CMK (cell line): ENCODE measurements around the gene TPRX1.
"Not testable (repeated sequence)": the region's sequence is repeated elsewhere in the genome, so short reads cannot be mapped to it uniquely, and the experiment has no call there.

Experiments used
- DNase-seq: peaks from one replicate; pipeline ENCODE4 v3.0.0-alpha.2; 2010; ENCODE audit warnings: low read depth

The TPRX1 gene

DNA sequence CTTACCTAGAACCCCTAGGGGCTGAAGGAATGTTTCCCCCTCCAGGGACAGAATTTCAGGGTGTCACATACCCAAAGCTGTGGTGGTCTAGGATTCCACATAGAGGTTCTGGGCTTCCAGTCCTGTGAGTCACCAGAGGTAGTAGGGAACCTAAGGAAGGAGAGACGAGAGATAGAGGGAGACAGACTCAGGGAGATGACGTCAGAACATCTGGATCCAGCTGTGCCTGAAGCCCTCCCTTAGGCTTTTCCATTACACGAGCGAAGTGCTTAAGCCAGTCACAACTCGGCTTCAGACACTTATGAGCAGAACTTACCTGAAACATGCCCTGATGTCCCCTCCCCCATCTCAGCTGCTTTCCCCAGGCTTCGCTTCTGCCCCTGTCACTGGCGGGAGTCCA is 37.7 kb downstream of the TPRX1 start:
- no peak for DNase-seq

DNA sequence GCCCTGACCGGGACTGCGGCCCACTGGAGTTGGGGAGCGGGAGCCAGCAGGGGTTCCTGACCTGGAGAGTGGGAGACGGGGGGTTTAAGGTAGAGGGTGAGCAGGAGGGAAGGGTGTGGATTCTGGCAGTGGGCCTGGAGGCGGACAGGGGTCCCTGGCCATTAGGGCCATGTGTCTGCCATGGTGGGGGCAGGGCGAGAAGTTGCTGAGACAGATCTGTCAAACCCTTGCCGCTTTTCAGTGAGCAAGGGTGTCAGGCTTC is 38.1 kb downstream of the TPRX1 start:
- no peak for DNase-seq

DNA sequence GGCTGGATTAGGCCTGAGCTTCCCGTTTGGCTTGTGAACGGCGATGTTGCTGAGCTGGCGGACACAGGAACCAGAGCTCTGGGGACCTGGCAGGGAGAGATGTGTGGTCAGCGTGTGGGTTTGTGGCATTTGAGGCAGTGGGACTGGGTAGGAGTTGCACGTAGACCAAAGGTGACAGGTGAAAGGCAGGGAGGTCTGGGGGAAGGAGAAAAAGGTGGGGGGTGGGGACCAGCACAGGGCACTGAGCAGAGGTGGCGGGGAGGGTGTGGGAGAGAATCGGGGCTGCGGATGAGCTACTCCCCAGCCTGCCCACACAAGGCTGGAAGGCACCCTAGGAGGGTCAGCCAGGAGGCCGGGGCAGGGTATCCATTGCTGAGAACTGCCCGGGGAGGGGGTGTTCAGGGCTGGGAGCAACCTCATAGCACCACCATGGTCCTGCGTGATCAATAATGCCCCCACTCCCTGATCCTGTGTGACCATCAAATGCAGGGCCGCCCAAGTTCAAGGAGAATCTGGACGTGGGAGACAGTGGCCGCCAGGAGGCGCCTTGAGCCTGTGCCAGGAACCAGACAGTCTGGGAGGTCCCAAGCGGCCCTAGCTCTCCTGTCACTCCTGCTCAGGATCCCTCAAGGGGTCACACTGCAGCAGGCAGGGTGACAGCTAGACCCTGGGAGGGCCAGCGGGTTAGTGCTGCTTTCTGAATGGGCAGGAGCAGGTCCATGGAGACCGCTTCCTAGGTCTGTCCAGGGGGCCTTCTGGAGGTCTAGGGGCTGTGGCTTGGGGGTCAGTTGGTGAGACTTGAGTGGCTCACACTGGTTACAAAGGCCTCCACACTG is 38.6 kb downstream of the TPRX1 start:
- peak; percentile 45 for DNase-seq

DNA sequence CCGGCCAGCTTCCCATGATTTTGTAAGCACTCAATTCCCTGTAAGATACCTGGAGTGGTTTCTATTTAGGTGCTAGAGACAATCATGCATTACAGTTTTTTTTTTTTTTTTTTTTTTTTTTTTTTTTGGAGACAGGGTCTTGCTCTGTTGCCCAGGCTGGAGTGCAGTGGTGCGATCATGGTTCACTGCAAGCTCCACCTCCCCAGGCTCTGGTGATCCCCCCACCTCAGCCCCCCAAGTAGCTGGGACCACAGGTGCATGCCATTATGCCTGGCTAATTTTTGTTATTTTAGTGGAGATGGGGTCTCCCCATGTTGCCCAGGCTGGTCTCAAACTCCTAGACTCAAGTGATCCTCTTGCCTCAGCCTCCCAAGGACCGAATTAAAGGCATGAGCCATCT is 39.6 kb downstream of the TPRX1 start:
- not testable (repeated sequence) for DNase-seq

DNA sequence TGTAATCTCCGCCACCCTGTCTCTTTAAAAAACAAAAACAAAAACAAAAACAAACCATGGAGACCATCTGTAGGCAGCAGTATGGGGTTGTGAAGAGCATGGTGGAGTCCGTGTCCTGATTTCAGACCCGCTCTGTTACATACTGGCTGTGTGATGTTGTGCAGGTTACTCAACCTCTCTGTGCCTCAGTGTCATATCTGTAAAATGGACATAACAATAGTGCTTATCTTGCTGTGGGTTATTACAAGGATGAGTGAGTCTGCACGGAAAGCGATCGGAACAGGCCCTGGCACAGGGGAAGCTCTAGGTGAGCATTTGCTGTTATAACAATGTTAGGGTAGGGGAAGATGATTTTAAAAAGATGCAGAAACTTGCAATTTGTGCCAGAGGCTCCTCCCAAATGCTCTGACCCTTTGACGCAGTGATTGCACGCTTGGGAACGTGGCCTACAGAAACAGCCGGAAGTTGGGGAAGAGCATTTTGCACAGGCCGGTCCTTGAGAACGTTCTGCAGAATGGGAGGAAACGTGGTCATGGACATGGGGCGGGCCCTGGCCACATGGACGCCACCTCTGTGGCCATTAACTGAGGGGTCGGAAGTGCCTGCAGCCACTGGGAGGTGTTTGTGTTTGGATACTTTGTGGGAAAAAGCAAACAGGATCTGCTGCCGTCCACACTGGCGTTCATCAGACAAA is 41.6 kb downstream of the TPRX1 start:
- no peak for DNase-seq

DNA sequence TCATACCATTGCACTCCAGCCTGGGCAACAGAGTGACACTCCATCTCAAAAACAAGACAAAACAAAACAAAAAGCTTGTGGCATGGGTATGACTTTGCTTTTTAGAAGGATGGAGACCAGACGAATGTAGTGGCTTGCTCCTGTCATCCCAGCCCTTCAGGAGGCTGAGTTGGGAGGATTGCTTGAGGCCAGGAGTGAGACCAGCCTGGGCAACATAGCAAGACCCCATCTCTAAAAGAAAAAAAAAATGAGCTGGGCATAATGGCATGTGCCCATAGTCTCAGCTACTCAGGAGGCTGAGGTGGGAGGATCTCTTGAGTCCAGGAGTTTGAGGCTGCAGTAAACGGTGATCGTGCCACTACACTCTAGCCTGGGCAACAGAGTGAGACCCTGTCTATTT is 42.2 kb downstream of the TPRX1 start:
- DNase-seq = no peak

DNA sequence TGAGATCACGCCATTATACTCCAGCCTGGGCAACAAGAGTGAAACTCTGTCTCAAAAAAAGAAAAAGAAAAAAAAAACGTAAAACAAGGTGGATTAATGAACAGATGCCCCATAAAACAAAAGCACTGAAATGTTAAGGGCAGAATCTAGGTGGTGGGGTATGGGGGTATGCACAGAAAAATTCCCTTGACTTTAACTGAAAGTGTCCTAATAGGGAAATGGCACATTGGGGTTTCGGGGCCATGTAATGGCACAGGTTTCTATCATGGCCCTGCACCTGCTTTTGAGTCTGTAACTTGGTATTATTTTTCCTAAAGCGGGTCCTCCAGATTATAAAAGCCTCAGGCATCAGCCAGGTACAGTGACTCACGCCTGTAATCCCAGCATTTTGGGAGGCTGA is 42.8 kb downstream of the TPRX1 start:
- DNase-seq = no peak

DNA sequence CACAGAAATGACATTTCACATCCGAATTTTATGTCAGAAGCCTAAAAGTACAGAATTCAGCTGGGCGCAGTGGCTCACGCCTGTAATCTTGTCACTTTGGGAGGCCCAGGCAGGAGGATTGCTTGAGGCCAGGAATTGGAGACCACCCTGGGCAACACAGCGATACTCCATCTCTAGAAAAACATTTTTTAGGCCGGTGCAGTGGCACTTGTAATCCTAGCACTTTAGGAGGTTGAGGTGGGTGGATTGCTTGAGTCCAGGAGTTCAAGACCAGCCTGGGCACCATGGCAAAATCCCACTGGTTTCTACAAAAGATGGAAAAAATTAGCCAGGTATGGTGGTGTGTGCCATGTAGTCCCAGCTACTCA is 43.7 kb downstream of the TPRX1 start:
- DNase-seq = no peak

DNA sequence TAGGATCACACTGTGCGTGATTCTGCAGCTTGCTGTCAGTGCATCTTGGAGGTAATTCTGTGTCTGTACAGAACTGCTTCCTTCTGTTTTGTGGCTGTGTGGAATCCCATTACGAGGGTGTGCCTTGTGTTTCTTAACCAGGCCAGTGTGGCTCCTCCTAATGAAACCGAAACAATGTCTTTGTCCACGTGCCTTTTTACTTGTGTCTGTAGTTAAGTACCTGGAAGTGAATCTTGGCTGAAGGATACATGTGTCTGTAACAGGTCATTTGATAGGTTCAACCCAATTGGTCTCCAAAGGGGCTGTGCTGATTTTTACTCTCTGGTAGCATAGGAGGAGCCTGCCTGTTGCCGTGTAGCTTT is 45.9 kb downstream of the TPRX1 start:
- no peak for DNase-seq

DNA sequence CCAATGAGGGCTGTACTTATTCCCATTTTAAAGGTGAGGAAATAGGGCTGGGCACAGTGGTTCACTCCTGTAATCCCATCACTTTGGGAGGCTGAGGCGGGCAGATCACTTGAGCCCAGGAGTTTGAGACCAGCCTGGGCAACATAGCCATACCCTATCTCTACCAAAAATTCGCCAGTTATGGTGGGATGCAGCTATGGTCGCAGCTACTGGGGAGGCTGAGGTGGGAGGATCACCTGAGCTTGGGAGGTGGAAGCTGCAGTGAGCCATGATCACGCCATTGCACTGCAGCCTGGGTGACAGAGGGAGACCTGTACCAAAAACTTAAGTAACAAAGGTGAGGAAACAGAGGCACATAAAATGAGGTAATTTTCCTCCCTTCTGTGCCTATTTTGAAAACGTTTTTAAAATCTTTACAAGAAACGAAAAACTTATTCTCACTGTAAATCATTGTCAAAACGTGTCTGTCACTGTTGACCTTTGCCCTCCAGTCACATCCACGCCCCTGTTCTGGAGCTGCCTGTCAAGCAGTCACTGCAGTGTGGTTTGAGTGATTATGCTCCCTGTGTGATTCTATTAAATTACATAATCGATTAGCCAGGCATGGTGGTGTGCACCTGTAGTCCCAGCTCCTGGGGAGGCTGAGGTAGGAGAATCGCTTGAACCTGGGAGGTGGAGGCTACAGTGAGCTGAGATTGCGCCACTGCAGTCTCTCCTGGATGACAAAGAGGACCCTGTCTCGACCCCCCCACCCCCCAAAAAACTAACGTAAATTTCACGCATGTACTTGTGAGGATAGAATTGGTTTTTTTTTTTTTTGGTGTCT is 46.5 kb downstream of the TPRX1 start:
- DNase-seq = no peak

DNA sequence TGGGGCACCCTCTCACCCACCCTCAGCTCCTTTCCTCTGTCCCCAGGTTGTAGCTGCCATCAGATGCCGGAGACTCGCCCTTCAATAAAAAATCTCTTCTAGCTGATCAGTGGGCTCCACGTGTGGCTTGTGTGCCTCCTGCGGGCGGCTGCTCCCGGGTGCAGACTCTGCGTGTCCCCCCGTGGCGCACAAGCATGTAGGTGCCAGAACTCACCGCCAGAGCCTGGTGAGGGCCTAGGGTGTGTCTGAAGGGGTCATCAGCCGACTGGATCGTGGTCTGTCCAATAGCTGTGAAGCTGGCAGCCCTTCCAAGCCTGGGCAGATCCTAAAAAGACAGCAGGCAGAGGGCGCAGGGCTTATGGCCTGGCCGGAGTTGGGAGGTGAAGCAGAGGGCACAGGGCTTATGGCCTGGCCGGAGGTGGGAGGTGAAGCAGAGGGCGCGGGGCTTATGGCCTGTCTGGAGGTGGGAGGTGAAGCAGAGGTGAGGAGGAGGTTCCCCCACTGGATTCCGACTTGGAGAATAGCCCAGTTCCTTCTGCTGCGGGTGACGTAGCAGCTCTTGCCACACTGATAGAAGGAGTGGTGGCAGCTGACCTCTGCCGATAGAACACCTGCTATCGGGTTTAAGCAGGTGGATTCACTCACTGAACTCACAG is 47.3 kb downstream of the TPRX1 start:
- DNase-seq = no peak

DNA sequence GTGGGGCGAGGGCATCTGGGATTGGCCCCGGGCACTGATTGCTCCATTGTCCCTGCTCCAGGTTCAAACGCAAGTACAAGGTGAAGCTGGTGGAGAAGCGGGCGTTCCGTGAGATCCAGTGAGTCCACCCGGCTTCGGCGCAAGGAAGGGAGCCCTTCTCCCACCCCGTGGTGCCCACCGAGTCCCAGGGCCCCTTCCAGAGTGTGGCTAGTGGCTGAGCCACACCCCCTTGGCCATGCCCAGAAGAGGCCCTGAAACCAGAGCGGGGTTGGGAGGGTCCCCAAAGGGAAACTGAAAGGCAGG is 47.8 kb downstream of the TPRX1 start:
- DNase-seq = no peak

DNA sequence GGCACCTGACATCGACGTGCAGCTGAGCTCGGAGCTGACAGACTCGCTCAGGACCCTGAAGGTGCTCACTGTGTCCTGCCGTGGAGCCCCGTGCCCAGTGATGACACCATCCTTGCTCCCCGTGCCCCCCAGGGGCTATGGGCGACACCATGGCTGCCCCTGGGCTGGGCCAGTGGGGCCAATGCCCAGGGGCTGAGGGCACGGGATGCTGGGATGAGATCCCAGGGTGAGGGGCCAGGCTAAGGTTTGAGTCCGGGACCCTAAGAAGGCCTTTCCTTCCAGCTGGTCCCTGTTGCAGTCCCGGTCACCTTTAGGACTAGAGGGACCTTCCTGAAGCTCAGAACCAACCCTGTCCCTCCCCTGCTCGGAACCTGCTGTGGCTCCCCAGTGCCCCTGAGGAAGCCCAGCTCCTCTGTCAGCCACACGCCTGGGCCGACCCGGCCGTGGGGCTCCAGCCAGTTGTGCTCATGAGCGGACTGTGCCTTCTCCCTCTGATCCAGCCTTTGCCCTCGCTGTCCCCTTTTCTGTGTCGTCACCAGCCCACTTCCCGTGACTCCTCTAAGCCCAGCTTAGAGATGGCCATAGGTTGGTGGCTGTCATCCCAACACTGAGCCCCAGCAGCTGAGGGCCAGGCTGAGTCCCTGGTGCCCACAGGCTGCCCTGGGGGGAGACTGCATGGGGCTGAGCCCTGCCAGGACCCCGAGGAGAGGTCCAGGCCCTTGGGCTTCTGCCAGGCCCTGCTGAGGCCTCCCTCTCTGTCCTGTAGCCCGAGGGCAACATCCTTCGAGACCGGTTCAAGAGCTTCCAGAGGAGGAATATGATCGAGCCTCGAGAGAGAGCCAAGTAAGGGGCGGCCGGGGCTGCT is 48.4 kb downstream of the TPRX1 start:
- DNase-seq = no peak

DNA sequence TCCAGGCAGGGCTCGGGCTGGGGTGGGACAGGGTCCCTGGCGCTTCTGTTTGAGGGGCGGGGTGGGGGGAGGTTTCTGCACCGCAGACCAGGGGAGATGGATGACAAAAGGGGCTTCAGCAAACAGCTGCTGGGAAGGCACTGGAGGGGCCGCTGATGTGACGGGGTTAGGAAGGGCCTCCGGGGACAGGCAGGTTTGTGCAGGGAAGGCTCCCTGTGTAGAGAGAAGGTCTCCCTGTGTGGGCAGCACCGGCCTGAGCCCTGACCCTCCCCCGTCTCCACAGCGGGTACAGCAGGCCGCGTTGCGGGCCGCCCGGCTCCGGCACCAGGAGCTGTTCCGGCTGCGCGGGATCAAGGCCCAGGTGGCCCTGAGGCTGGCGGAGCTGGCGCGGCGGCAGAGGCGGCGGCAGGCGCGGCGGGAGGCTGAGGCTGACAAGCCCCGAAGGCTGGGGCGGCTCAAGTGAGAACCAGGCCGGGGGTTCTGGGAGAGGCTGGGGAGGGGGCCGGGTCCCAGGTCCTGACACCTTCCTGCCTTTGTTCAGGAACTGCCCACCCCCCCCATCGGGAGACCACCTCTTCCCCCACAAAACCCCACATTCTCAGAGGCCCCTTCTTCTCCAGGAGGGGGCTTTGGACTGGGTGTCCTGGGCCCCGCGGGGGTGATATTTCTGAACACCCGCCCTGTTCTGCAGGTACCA is 49.1 kb downstream of the TPRX1 start:
- DNase-seq = no peak

DNA sequence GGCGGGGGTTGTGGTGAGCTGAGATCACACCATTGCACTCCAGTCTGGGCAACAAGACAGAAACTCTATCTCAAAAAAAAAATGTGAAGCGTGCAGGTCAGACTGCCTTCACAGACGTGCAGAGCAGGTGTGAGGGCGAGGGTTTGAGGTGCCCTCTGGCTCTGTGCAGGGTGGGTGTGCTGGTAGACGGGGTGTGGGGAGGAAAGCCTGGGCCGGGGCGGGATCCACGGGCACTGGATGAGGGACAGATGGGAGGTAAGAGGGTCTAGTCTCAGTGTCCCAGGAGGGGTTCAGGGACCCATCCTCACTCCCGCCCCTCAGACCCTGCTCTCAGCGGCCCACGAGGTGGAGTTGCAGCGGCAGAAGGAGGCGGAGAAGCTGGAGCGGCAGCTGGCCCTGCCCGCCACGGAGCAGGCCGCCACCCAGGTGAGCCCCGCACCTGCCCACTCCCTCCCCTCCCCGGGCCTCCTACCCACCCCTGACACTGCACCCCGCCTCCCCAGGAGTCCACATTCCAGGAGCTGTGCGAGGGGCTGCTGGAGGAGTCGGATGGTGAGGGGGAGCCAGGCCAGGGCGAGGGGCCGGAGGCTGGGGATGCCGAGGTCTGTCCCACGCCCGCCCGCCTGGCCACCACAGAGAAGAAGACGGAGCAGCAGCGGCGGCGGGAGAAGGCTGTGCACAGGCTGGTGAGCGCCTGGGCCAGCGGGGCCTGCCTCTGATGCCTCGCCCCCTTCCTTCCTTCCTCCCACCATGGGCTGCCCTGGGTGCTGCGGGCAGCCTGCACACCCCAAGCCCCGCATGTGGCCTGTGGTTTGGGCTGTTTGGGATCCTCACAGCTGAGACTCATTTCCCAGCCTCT is 49.9 kb downstream of the TPRX1 start:
- no peak for DNase-seq

DNA sequence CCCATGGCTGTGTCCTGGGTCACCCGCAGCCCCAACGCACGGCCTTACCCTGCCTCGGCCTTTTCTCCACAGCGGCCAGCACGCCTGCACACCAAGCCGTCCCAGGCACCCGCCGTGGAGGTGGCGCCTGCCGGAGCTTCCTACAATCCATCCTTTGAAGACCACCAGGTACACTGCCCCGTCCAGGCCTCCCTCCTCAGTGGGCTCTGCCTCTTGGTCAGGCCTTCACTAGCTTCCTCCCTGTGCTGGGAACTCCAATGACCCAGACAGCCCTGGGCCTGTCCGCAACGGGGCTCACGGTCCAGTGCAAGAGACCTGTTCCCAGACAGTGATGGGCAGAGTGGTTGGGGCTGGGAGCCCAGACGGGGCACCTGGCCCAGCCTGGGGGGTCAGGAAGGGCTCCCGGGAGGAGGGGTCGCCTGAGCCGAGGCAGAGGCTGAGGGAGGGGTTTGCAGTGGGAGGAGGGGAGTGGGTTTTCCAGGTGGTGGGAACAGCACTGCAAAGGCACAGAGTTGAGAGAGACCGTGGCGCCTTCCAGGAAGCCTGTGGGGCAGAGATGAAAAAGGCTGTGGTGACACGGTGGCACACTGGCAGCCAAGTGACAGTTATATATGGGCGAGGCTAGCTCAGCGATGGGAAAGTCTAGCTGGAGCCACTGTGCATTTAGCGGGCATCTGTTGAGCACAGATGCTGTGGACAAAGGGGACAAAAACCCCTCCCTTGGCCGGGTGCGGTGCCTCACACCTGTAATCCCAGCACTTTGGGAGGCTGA is 51.7 kb downstream of the TPRX1 start:
- no peak for DNase-seq
